GM19351 (cell line): ENCODE results near the gene ELP1.

Source experiments
- ATAC-seq: cut with Tn5 transposase; IDR thresholded peaks from one replicate; pipeline ENCODE4 v1.9.1; 2021; ENCODE audit warnings: mild to moderate bottlenecking, moderate library complexity; ENCODE audit not compliant: unreplicated experiment

ELP1 gene

DNA sequence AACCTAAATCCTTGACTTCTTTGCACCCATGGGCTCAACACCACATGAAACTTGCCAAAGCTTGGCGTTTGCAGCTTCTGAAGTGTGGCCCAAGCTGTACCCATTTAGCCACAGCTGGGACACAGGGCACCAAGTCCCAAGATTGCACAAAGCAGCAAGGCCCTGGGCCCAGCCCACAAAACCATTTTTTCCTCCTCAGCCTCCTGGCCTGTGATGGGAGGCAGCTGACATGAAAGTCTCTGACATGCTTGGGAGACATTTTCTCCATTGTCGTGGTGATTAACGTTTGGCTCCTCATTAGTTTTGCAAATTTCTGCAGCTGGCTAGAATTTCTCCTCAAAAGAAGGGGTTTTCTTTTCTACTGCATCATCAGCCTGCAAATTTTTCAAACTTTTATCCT is 110.1 kb downstream of the ELP1 start:
- ATAC-seq, result no peak
